ENCODE measurements around the gene TMTC1.

Gene TMTC1

DNA sequence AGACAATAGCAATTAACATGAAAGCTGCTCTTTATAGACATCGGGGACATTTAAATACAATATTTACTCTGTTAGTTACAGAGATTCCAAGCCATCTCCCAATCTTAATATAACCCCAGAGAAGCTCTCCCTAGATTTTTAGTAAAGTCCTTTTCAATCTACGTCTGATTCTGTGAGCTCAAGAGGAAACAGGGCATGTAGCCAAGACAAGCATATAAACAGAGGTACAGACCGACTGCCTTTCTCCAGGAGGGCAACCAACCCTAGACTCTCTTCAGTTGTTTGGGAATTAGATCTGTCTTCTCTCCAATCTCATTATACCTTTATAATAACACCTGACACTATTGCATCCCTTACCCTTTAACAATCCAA, 57.4 kb downstream of the TMTC1 start:
- peak overlapping the region in 1 of 2 donors; percentile 12 for H3K4me3 ChIP-seq (ENCODE audit: low read depth in 1 of 2, low read length in 2 of 2)
- H3K27me3 ChIP-seq (ENCODE audit: low read depth, low read length) = no peaks in the 10 kb centered on the region
- peaks cover 0 to 20% of the 10 kb centered on the region in 2 donors for H3K4me1 ChIP-seq (ENCODE audit: control insufficient read depth in 1 of 2, insufficient read depth in 2 of 2, low read length in 2 of 2)
- no peaks in the 10 kb centered on the region for H3K36me3 ChIP-seq (ENCODE audit: control insufficient read depth in 1 of 2, insufficient read depth in 2 of 2, low read length in 2 of 2)
- H3K27ac ChIP-seq (ENCODE audit: low read length) = peak overlapping the region; percentile 79
- no peaks in the 10 kb centered on the region for H3K9me3 ChIP-seq (ENCODE audit: control insufficient read depth in 1 of 2, low read length in 2 of 2)

- Histone ChIP-seq H3K4me1 (ENCODE audit: control insufficient read depth in 1 of 2, insufficient read depth in 2 of 2, low read length in 2 of 2) (peaks cover 0 to 20% of the 10 kb centered on the region in 2 donors), H3K36me3 (ENCODE audit: control insufficient read depth in 1 of 2, insufficient read depth in 2 of 2, low read length in 2 of 2) (no peaks in the 10 kb centered on the region)
Observed at GRCh38 chr12:29725587-29726320, 58.0 kb downstream of the TMTC1 start.

GRCh38 chr12:29722164-29722563, 61.6 kb downstream of the TMTC1 start:
- Histone ChIP-seq H3K27me3 (ENCODE audit: low read depth, low read length) (no peaks in the 10 kb centered on the region), H3K9me3 (ENCODE audit: control insufficient read depth in 1 of 2, low read length in 2 of 2) (no peaks in the 10 kb centered on the region), H3K4me1 (ENCODE audit: control insufficient read depth in 1 of 2, insufficient read depth in 2 of 2, low read length in 2 of 2) (peaks cover 0 to 13% of the 10 kb centered on the region in 2 donors), H3K36me3 (ENCODE audit: control insufficient read depth in 1 of 2, insufficient read depth in 2 of 2, low read length in 2 of 2) (no peaks in the 10 kb centered on the region), H3K27ac (ENCODE audit: low read length) (no peak overlapping the region), H3K4me3 (ENCODE audit: low read depth in 1 of 2, low read length in 2 of 2) (no peak overlapping the region)

More at GRCh38 chr12:29725587-29726320, 58.0 kb downstream of the TMTC1 start:
- H3K27ac ChIP-seq (ENCODE audit: low read length) = peak overlapping the region; percentile 79
- H3K27me3 ChIP-seq (ENCODE audit: low read depth, low read length) = no peaks in the 10 kb centered on the region
- H3K9me3 ChIP-seq (ENCODE audit: control insufficient read depth in 1 of 2, low read length in 2 of 2) = no peaks in the 10 kb centered on the region
- H3K4me3 ChIP-seq (ENCODE audit: low read depth in 1 of 2, low read length in 2 of 2) = peak overlapping the region in 1 of 2 donors; percentile 12

- no peaks in the 10 kb centered on the region for H3K9me3 ChIP-seq (ENCODE audit: control insufficient read depth in 1 of 2, low read length in 2 of 2)
- H3K4me3 ChIP-seq (ENCODE audit: low read depth in 1 of 2, low read length in 2 of 2) = no peak overlapping the region
- no peaks in the 10 kb centered on the region for H3K36me3 ChIP-seq (ENCODE audit: control insufficient read depth in 1 of 2, insufficient read depth in 2 of 2, low read length in 2 of 2)
- no peaks in the 10 kb centered on the region for H3K27me3 ChIP-seq (ENCODE audit: low read depth, low read length)
- H3K4me1 ChIP-seq (ENCODE audit: control insufficient read depth in 1 of 2, insufficient read depth in 2 of 2, low read length in 2 of 2) = peaks cover 0 to 7% of the 10 kb centered on the region in 2 donors
- no peak overlapping the region for H3K27ac ChIP-seq (ENCODE audit: low read length)
Observed at GRCh38 chr12:29719381-29719780, 64.4 kb downstream of the TMTC1 start.

DNA sequence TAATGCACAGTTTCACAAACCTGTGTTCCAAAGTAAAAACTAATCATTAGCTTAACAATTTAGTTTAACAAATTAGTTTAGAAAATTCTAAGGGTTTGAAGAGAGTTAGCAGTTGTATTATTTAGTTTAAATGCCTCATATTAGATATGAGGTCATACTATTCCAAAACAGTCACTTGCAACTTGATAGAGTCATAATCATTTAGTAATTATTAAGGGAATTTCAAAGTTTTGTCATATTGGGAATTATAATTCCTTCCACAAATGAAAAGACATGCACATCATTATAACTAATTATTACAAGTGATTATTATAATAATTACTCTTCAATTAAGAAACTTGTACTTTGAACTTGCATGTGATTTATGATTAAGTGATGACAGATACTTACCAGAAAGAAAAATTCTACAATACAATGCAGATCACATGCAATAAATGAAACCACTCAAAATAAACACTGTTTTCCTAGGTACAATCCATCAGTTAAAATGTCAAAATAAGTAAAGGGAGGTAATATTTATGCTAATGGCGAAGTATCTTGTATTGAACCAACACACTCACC, 66.1 kb downstream of the TMTC1 start:
- no peak overlapping the region for H3K4me3 ChIP-seq (ENCODE audit: low read depth in 1 of 2, low read length in 2 of 2)
- no peak overlapping the region for H3K27ac ChIP-seq (ENCODE audit: low read length)
- no peaks in the 10 kb centered on the region for H3K9me3 ChIP-seq (ENCODE audit: control insufficient read depth in 1 of 2, low read length in 2 of 2)

DNA sequence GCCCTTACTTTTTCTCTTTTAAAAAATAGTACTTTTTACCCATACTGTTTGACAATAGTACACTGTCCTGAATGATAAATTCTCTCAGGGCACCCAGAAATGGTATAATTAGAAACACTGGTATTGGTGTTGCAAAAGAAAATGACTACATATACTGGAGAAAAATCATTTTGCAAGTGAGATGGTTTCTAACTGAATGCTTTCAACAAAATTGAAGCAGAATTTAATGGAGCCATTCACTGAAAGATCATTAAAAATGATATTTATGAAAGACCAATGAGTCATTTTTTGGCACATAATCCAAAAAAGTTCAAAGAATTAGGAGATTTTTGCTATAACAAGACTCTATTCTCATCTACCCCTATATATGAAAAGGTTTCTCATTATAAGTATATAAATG, 68.8 kb downstream of the TMTC1 start:
- Histone ChIP-seq H3K4me1 (ENCODE audit: control insufficient read depth in 1 of 2, insufficient read depth in 2 of 2, low read length in 2 of 2) (peaks cover 0 to 25% of the 10 kb centered on the region in 2 donors), H3K27ac (ENCODE audit: low read length) (no peak overlapping the region), H3K4me3 (ENCODE audit: low read depth in 1 of 2, low read length in 2 of 2) (no peak overlapping the region)

More for the DNA sequence above, 66.1 kb downstream of the TMTC1 start:
- Histone ChIP-seq H3K27me3 (ENCODE audit: low read depth, low read length) (no peaks in the 10 kb centered on the region), H3K4me1 (ENCODE audit: control insufficient read depth in 1 of 2, insufficient read depth in 2 of 2, low read length in 2 of 2) (peaks cover 0 to 24% of the 10 kb centered on the region in 2 donors), H3K36me3 (ENCODE audit: control insufficient read depth in 1 of 2, insufficient read depth in 2 of 2, low read length in 2 of 2) (no peaks in the 10 kb centered on the region)

DNA sequence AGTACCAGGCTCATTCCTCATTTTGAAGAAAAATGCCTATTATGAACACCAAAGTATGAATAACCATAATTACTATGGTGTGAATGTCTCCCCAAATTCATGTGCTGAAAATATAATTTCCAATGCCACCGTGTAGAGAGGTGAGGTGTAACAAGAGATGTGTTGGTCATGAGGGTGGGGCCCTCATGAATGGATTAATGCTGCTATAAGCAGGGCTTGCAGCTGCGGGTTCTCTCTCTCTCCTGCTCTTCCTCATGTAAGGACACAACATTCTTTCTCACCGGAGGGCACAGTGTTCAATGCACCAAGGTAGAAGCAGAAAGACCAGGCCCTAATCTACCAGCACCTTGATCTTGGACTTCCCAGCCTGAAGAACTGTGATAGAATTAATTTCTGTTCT, 70.0 kb downstream of the TMTC1 start:
- H3K9me3 ChIP-seq (ENCODE audit: control insufficient read depth in 1 of 2, low read length in 2 of 2) = no peaks in the 10 kb centered on the region
- no peaks in the 10 kb centered on the region for H3K36me3 ChIP-seq (ENCODE audit: control insufficient read depth in 1 of 2, insufficient read depth in 2 of 2, low read length in 2 of 2)
- no peaks in the 10 kb centered on the region for H3K27me3 ChIP-seq (ENCODE audit: low read depth, low read length)
- no peak overlapping the region for H3K27ac ChIP-seq (ENCODE audit: low read length)
- H3K4me3 ChIP-seq (ENCODE audit: low read depth in 1 of 2, low read length in 2 of 2) = no peak overlapping the region
- H3K4me1 ChIP-seq (ENCODE audit: control insufficient read depth in 1 of 2, insufficient read depth in 2 of 2, low read length in 2 of 2) = peaks cover 0 to 36% of the 10 kb centered on the region in 2 donors

More for the DNA sequence above, 68.8 kb downstream of the TMTC1 start:
- H3K27me3 ChIP-seq (ENCODE audit: low read depth, low read length) = no peaks in the 10 kb centered on the region
- no peaks in the 10 kb centered on the region for H3K9me3 ChIP-seq (ENCODE audit: control insufficient read depth in 1 of 2, low read length in 2 of 2)
- no peaks in the 10 kb centered on the region for H3K36me3 ChIP-seq (ENCODE audit: control insufficient read depth in 1 of 2, insufficient read depth in 2 of 2, low read length in 2 of 2)

GRCh38 chr12:29711381-29711780, 72.4 kb downstream of the TMTC1 start:
- Histone ChIP-seq H3K4me1 (ENCODE audit: control insufficient read depth in 1 of 2, insufficient read depth in 2 of 2, low read length in 2 of 2) (peaks cover 0 to 40% of the 10 kb centered on the region in 2 donors), H3K27me3 (ENCODE audit: low read depth, low read length) (no peaks in the 10 kb centered on the region), H3K27ac (ENCODE audit: low read length) (no peak overlapping the region), H3K9me3 (ENCODE audit: control insufficient read depth in 1 of 2, low read length in 2 of 2) (no peaks in the 10 kb centered on the region), H3K36me3 (ENCODE audit: control insufficient read depth in 1 of 2, insufficient read depth in 2 of 2, low read length in 2 of 2) (no peaks in the 10 kb centered on the region), H3K4me3 (ENCODE audit: low read depth in 1 of 2, low read length in 2 of 2) (no peak overlapping the region)

- peak overlapping the region; percentile 4 for H3K27ac ChIP-seq (ENCODE audit: low read length)
- no peak overlapping the region for H3K4me3 ChIP-seq (ENCODE audit: low read depth in 1 of 2, low read length in 2 of 2)
Observed at GRCh38 chr12:29710104-29710503, 73.6 kb downstream of the TMTC1 start.

GRCh38 chr12:29709496-29710040, 74.2 kb downstream of the TMTC1 start:
- Histone ChIP-seq H3K27me3 (ENCODE audit: low read depth, low read length) (no peaks in the 10 kb centered on the region), H3K27ac (ENCODE audit: low read length) (peak overlapping the region; percentile 4), H3K4me1 (ENCODE audit: control insufficient read depth in 1 of 2, insufficient read depth in 2 of 2, low read length in 2 of 2) (peaks cover 0 to 46% of the 10 kb centered on the region in 2 donors), H3K4me3 (ENCODE audit: low read depth in 1 of 2, low read length in 2 of 2) (no peak overlapping the region), H3K9me3 (ENCODE audit: control insufficient read depth in 1 of 2, low read length in 2 of 2) (no peaks in the 10 kb centered on the region), H3K36me3 (ENCODE audit: control insufficient read depth in 1 of 2, insufficient read depth in 2 of 2, low read length in 2 of 2) (no peaks in the 10 kb centered on the region)

More at GRCh38 chr12:29710104-29710503, 73.6 kb downstream of the TMTC1 start:
- Histone ChIP-seq H3K36me3 (ENCODE audit: control insufficient read depth in 1 of 2, insufficient read depth in 2 of 2, low read length in 2 of 2) (no peaks in the 10 kb centered on the region), H3K27me3 (ENCODE audit: low read depth, low read length) (no peaks in the 10 kb centered on the region), H3K9me3 (ENCODE audit: control insufficient read depth in 1 of 2, low read length in 2 of 2) (no peaks in the 10 kb centered on the region), H3K4me1 (ENCODE audit: control insufficient read depth in 1 of 2, insufficient read depth in 2 of 2, low read length in 2 of 2) (peaks cover 0 to 49% of the 10 kb centered on the region in 2 donors)

DNA sequence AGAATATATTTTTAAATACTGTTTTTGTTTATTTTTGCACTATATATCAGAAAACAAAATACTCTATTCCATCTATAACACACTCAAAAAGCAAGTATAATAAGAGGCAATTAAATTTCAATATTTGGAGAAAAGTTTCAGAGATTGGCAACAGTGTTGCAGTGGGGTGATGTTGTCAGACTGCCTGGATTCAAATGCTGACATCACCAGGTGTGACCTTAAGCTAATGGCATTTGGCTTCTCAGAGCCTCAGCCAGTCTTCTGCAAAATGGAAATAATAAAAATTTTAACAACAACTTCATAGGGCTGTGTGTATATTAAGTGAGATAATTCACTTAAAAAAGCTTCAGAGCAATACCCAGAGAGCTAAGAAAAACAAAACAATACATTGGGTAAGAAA, 74.7 kb downstream of the TMTC1 start:
- no peaks in the 10 kb centered on the region for H3K9me3 ChIP-seq (ENCODE audit: control insufficient read depth in 1 of 2, low read length in 2 of 2)
- H3K36me3 ChIP-seq (ENCODE audit: control insufficient read depth in 1 of 2, insufficient read depth in 2 of 2, low read length in 2 of 2) = no peaks in the 10 kb centered on the region
- no peak overlapping the region for H3K4me3 ChIP-seq (ENCODE audit: low read depth in 1 of 2, low read length in 2 of 2)
- H3K27ac ChIP-seq (ENCODE audit: low read length) = no peak overlapping the region
- no peaks in the 10 kb centered on the region for H3K27me3 ChIP-seq (ENCODE audit: low read depth, low read length)
- peaks cover 0 to 42% of the 10 kb centered on the region in 2 donors for H3K4me1 ChIP-seq (ENCODE audit: control insufficient read depth in 1 of 2, insufficient read depth in 2 of 2, low read length in 2 of 2)

All from muscle layer of duodenum (tissue), 2 donors.